Hematopoietic multipotent progenitor cell treated with erythropoietin and hydrocortisone succinate and interleukin-3 and kit ligand, for 15 days (in vitro differentiated cells): ENCODE data around the gene RPS6KA1.

ENCODE experiments used
- DNase-seq: peaks from one replicate; pipeline ENCODE4 v3.0.0-alpha.2; 2015; ENCODE audit warnings: low spot score

RPS6KA1 gene

DNA sequence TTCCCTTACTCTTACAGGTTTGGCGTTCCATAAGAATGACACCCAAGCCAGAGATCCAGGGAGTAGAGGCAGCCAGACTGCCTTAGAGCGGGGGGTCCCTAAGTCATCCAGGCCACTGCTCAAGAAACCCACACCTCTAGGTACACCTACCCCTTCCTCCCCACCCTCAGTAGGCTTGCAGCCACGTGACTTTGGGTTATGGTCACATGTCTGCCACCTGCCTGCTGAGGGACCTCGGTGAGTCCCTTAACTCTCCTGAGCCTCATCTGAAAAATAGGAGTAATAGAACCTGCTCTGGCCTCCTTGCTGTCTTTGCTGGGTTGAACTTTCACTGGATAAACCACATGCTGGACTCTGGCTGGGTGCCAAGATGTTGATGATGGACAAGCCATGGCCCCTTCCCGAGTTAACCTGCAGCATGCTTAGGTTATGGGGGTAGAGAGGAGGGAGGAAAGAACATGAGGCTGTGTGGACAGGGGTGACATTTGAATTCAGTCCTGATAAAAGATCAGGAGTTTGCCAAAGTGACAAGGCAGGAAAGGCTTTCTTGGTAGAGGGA lies 4.5 kb downstream of the RPS6KA1 start:
- DNase-seq, result no peak

DNA sequence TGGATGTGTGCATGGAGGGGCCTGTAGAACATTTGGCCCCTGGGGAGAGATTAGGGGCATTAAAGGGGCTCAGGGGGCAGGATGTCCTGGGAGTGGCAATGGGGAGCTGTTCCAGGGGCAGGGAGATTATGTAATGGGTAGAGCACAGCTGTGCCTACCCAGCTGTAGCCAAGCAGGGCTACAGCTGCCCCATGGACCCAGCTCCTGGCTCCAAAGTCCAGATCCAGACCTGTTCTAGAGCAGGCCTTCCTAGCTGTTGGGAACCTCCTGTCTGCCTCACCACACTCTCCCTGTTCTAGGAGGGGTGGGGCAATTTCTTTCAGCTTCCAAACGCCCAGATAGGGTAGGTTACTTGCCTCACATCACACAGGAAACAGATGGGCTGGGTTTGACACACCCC lies 5.6 kb downstream of the RPS6KA1 start:
- peak; percentile 39 for DNase-seq

DNA sequence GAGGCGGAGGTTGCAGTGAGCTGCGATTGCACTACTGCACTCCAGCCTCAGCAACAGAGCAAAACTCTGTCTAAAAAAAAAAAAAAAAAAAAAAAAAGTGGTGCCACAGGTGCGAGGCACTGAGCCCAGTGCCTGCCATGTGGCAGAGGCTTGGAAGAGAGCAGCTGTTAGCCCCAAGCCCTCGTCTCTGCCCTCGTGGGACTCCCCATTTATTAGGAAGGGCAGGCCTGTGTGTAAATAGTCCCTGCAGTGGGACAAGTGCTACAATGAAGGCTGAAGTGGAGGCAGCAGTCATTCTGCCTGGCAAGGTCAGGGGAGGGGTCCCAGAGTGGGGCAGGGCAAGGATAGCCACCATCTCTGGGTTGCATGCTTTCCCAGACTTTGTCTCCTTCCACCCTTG lies 6.5 kb downstream of the RPS6KA1 start:
- DNase-seq, result no peak

- no peak for DNase-seq
Observed at GRCh38 chr1:26536521-26536920, 7.0 kb downstream of the RPS6KA1 start.

GRCh38 chr1:26537951-26538352 lies 8.4 kb downstream of the RPS6KA1 start:
- DNase-seq, result peak; percentile 58

- DNase-seq, result peak; percentile 90
Observed at GRCh38 chr1:26538480-26539412, 9.2 kb downstream of the RPS6KA1 start.

- DNase-seq, result no peak
Observed at GRCh38 chr1:26539722-26540121, 10.2 kb downstream of the RPS6KA1 start.

DNA sequence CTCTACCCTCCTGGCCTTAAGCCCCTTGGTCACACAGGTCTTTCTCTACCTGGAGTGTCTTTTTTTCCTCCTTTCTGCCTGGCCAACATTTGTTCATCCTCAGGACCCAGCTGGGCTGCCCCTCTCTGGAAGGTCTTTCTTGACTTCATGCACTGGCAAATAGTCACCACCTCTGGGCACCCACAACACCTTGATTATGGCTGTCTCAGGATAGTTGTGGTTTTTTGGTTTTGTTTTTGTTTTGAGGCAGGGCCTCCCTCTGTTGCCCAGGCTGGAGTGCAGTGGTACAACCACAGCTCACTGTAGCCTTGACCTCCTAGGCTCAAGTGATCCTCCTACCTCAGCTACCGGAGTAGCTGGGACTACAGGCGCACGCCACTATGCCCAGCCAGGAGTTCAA lies 10.8 kb downstream of the RPS6KA1 start:
- DNase-seq, result no peak

GRCh38 chr1:26541431-26541815 lies 11.9 kb downstream of the RPS6KA1 start:
- DNase-seq, result no peak

GRCh38 chr1:26541816-26542711 lies 12.5 kb downstream of the RPS6KA1 start:
- DNase-seq, result peak; percentile 33

- DNase-seq, result no peak
Observed at GRCh38 chr1:26542771-26543451, 13.3 kb downstream of the RPS6KA1 start.

GRCh38 chr1:26543462-26543861 lies 13.9 kb downstream of the RPS6KA1 start:
- no peak for DNase-seq

- no peak for DNase-seq
Observed at GRCh38 chr1:26544126-26544525, 14.6 kb downstream of the RPS6KA1 start.

- no peak for DNase-seq
Observed at GRCh38 chr1:26545969-26546323, 16.4 kb downstream of the RPS6KA1 start.

DNA sequence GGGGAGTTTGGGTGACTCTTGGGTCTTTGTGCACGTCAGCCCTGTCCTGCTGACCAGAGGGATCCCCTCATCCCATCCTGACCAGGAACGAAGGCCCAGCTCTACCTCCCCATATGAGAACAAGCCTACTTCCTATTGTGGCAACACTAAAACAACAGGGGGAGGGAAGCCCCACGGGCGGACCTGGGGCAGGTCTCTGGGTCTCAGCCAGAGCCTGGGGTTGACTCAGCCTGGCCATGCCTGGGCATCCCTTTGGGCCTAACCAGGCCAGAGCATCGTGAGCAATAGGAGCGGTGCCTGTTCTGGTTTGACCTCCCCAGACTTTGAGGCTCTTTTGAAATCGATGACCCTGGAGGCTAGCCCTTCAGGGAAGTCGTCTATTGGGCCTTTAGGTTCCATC lies 16.8 kb downstream of the RPS6KA1 start:
- DNase-seq, result no peak

DNA sequence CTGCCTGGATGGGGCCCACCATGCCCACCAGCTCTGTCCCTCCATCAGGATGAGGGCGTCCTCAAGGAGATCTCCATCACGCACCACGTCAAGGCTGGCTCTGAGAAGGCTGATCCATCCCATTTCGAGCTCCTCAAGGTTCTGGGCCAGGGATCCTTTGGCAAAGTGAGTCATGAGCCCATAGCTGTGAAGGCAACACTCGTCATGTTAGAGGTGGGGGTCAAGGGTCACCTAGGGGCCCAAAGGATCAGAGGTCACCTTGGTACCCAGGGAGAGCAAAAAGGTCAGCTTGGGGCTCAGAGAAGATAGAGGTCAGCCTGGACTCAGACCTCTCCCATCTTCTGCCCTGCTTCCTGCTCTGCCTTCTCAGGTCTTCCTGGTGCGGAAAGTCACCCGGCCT lies 17.3 kb downstream of the RPS6KA1 start:
- DNase-seq, result no peak

- DNase-seq, result no peak
Observed at GRCh38 chr1:26548841-26549240, 19.3 kb downstream of the RPS6KA1 start.

- DNase-seq, result no peak
Observed at GRCh38 chr1:26550946-26551345, 21.4 kb downstream of the RPS6KA1 start.

DNA sequence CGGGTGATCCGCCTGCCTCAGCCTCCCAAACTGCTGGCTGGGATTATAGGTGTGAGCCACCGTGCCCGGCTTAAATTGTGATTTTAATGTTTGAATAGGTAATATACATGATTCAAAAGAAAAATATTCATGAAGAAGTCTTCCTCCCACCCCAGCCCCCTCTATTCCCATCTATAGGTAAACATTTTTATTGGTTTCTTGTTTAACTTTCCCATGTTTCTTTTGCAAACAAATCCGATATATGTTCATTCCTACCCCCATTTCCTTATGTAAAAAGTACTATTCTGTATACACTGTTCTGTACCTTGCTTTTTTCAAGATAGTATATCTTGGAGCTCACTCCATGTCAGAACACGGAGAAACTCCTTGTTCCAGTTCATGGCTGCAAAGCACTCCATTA lies 23.2 kb downstream of the RPS6KA1 start:
- no peak for DNase-seq

DNA sequence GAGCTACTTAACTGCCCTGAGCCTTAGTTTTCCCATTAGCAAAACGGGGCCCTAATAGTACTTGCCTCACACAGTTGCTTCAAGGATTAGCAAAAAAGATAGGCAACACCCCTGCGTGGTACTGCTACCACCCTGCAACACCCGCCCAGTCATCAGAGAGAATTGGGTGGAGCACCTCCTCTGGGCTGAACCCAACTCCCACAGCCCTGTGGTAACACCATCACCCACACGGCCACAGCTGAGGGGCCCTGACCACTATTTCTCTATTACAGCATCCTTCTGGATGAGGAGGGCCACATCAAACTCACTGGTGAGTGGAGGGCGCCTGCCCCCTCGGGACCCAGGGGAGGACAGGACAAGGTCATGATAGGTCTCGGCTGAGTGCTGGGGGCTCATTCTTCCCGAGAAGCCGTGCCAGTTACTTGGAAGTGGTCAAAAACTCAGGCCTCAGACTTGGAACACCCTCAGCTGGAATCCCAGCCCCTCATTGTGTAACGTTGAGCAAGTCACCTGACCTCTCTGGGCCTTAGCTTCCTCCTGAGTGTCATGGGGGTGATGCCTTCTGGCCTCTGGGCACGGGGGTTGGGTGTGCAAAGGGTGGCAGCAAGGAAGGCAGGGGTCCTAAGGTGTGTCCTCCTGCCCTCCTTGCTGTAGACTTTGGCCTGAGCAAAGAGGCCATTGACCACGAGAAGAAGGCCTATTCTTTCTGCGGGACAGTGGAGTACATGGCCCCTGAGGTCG lies 24.6 kb downstream of the RPS6KA1 start:
- DNase-seq, result peak; percentile 88

GRCh38 chr1:26554781-26555180 lies 25.2 kb downstream of the RPS6KA1 start:
- no peak for DNase-seq
